IPS-18a (cell line): ENCODE measurements around the gene CCDC157.

Experiments
- H3K27ac ChIP-seq: one replicate; pipeline ENCODE4 v1.5.1; 2013; ENCODE audit warnings: low read length
- H3K27me3 ChIP-seq: one replicate; pipeline ENCODE4 v1.6.1; 2013; ENCODE audit warnings: mild to moderate bottlenecking, low read length; ENCODE audit not compliant: control insufficient read depth, insufficient read depth
- H3K36me3 ChIP-seq: one replicate; pipeline ENCODE4 v1.6.1; 2013; ENCODE audit warnings: low read depth, low read length; ENCODE audit not compliant: control insufficient read depth
- H3K4me1 ChIP-seq: one replicate; pipeline ENCODE4 v1.6.1; 2013; ENCODE audit warnings: low read depth, low read length; ENCODE audit not compliant: control insufficient read depth
- H3K4me3 ChIP-seq: one replicate; pipeline ENCODE4 v1.5.1; 2013; ENCODE audit warnings: low read length
- H3K9ac ChIP-seq: one replicate; pipeline ENCODE4 v1.6.1; 2013; ENCODE audit warnings: mild to moderate bottlenecking, low read length, moderate library complexity
- H3K9me3 ChIP-seq: one replicate; pipeline ENCODE4 v1.6.1; 2013; ENCODE audit warnings: low read depth, low read length; ENCODE audit not compliant: control insufficient read depth

Gene CCDC157

DNA sequence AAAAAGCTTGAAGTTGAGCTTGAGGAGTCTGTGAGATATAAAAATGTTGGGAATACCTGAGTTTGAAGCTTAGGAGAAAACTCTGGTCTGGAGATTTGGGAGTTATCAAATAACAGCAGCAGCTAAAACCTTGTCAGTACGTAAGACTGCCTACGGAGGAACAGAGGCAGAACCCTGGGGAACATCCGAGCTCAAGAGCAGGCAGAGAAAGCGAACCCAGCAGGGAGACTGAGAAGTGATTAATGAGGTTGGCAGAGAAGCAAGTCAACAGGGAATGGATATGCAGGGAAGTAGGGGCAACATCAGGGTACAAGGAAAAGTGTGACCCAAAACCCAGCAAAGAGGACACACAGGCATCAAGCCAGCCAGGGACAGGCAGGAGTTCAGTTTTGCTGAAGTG is 56.2 kb downstream of the CCDC157 start:
- peaks cover 22% of the 10 kb centered on the region for H3K36me3 ChIP-seq
- H3K4me3 ChIP-seq, result no peak overlapping the region
- H3K9me3 ChIP-seq, result no peaks in the 10 kb centered on the region
- no peak overlapping the region for H3K9ac ChIP-seq
- H3K4me1 ChIP-seq, result no peaks in the 10 kb centered on the region
- no peak overlapping the region for H3K27ac ChIP-seq
- H3K27me3 ChIP-seq, result no peaks in the 10 kb centered on the region

DNA sequence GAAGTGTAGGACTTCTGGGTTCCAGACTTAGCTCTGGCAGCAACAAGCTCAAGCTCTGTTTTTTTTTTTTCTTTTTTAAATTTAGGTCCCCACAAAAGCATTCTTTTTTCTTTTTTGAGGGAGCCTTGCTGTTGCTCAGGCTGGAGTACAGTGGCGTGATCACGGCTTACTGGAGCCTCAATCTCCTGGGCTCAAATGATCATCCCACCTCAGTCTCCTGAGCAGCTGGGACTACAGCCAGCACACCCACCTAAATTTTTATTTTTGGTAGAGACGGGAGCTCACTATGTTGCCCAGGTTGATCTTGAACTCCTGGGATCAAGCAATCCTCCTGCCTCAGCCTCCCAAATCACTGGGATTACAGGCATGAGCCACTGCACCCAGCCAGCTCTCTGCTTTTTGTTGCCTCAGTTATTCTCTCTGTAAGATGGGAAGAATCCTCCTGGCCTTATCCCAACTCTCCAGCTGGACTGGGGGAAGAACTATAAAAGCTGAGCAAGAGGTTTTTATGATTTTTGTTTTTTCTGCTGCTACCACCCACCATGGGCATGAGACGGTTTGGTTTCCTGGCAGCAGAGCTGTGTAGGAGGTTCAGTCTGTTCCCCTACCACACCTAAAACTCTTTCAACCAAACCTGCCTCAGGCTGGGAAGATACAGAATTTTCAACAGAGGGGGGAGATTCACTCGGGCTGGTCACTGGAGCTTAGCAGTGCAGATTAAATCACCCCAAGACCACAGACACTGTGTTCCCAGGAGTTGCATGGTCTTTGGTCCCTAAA is 57.1 kb downstream of the CCDC157 start:
- no peak overlapping the region for H3K27ac ChIP-seq
- no peaks in the 10 kb centered on the region for H3K4me1 ChIP-seq
- no peak overlapping the region for H3K4me3 ChIP-seq
- H3K9me3 ChIP-seq, result no peaks in the 10 kb centered on the region
- peaks cover 22% of the 10 kb centered on the region for H3K36me3 ChIP-seq
- H3K9ac ChIP-seq, result no peak overlapping the region
- H3K27me3 ChIP-seq, result no peaks in the 10 kb centered on the region

DNA sequence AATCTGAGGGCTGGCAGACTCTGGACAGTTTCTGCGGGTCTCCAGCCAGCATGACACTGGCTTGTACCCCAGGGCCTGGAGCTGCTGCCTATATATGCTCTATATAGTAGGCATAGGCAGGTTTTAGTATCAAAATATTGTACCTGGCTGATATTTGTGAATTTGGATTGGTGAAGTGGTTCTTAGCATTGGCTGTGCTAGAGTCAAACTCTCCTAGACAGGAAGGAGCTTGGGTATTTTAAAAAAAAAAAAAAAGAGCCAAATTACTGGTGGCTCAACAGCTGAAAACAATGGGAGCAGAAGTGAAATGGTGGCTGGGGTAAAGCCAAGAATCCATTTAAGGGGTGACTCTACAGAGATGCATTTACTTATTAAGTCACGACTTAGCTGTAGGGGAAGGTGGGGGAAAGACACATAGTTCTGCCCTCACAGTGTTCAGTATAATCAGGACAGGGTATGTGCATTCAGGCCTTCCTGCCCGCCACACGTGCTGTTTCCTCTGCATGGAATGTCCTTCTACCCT is 57.8 kb downstream of the CCDC157 start:
- Histone ChIP-seq H3K36me3 (peaks cover 22% of the 10 kb centered on the region), H3K9ac (no peak overlapping the region), H3K9me3 (no peaks in the 10 kb centered on the region), H3K27me3 (no peaks in the 10 kb centered on the region), H3K27ac (no peak overlapping the region), H3K4me3 (no peak overlapping the region), H3K4me1 (no peaks in the 10 kb centered on the region)

DNA sequence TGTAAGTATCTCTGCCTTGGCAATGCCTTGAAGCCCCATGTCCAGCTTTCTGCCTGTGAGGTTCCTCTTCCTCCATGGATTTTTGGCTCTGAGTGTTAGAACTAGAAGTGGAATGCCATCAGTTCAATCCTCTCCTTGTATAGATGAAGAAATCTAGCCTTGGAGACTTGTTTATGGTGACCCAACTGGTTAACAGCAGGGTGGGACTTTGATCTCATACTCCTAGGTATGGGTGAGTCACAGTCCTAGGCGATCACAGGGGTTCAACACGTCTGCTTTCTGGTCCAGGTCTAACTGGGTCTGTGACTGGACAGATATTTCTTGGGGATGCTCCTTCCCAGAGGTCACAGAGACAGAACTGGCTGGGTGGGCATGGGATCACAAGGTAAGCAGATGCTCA is 59.6 kb downstream of the CCDC157 start:
- Histone ChIP-seq H3K36me3 (peaks cover 22% of the 10 kb centered on the region), H3K9ac (no peak overlapping the region), H3K27me3 (no peaks in the 10 kb centered on the region), H3K4me1 (no peaks in the 10 kb centered on the region), H3K27ac (no peak overlapping the region), H3K9me3 (no peaks in the 10 kb centered on the region), H3K4me3 (no peak overlapping the region)

DNA sequence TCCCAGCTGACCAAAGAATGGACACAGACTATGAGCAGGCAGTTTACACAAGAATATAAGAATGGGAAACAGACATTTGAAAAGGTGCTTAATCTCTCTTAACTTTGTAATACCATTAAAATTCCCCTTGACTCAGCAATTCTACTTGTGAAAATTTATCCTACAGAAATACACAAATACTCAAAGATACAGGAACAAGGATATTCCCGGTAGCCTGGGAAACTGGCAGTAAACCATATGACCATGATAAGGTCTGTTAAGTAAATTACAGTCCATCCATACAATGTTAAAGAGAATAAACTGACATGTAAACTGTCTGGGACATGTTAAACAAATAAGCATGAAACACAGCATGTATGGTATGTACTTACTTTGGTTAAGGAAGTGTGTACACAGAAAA is 60.0 kb downstream of the CCDC157 start:
- H3K9me3 ChIP-seq, result no peaks in the 10 kb centered on the region
- no peaks in the 10 kb centered on the region for H3K27me3 ChIP-seq
- no peak overlapping the region for H3K4me3 ChIP-seq
- no peak overlapping the region for H3K27ac ChIP-seq
- no peak overlapping the region for H3K9ac ChIP-seq
- peaks cover 2% of the 10 kb centered on the region for H3K4me1 ChIP-seq
- peaks cover 22% of the 10 kb centered on the region for H3K36me3 ChIP-seq

DNA sequence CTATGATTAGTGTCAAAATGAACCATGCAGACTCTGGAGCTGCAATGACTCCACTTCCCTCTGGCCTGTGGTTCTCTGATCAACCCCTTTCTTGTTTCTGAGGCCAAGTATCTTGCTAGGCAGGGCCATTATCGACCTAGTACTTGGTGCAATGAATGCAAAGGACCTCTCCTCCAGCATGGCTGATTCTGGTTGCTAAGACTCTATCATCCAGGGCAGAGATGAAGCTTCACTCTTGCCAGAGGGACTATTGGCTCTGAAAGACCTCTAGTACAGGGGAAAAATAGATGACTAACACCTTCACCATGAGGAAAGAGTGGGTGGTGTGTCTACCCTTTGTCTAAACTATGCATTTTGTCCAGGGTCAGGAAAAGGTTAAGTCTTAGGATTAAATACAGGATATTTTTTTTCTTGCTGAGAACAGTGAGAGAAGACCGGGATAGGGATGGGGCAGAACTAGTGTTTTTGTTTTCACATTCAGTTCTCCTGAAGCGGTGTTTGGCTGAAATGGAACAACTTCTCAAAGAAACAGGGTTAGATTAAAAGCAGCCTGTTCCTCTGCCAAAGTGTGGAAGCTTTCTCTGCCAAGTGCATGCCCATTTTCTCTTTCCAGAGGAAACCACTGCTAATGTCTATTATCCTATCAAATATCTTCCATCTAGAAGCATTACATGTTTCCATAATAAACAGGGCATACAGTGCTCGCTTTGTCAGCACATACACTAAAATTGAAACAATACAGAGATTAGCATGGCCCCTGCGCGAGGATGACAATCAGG is 63.7 kb downstream of the CCDC157 start:
- Histone ChIP-seq H3K36me3 (peaks cover 19% of the 10 kb centered on the region), H3K9me3 (no peaks in the 10 kb centered on the region), H3K4me1 (peaks cover 19% of the 10 kb centered on the region), H3K4me3 (no peak overlapping the region), H3K27me3 (no peaks in the 10 kb centered on the region), H3K27ac (no peak overlapping the region), H3K9ac (no peak overlapping the region)

DNA sequence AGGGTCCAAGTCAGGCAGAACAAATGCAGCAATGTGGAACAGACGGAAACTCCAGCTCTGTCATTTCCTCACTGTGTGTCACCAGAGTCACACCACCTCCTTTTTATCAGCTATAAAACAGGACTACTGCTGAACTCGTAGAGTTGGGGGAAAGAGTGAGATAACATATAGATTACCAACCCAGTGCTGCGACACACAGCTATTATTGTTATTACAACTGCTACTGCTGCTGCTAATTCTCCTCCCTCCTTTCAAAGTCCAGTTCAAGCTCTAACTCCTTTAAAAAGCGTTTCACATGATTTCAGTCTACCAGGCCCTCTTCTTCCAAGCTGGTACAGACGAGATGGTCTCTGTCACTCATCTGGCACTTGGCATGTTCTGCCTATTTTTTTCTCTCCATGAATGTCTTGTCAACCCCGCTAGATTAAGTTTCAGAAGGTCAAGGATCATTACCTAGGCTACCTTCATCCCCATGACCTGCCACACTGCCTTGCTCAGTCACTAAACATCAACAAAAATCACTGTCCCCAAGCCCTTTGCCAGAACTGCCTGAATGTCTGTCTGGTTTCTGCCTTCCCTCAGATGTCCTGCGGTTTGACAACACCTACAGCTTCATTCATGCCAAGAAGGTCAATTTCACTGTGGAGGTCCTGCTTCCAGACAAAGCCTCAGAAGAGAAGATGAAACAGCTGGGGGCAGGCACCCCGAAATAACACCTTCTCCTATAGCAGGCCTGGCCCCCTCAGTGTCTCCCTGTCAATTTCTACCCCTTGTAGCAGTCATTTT is 65.1 kb downstream of the CCDC157 start:
- Histone ChIP-seq H3K9me3 (no peaks in the 10 kb centered on the region), H3K4me1 (peaks cover 19% of the 10 kb centered on the region), H3K27me3 (no peaks in the 10 kb centered on the region), H3K27ac (no peak overlapping the region), H3K9ac (peak overlapping the region; percentile 95), H3K36me3 (peaks cover 10% of the 10 kb centered on the region), H3K4me3 (peak overlapping the region; percentile 89)

DNA sequence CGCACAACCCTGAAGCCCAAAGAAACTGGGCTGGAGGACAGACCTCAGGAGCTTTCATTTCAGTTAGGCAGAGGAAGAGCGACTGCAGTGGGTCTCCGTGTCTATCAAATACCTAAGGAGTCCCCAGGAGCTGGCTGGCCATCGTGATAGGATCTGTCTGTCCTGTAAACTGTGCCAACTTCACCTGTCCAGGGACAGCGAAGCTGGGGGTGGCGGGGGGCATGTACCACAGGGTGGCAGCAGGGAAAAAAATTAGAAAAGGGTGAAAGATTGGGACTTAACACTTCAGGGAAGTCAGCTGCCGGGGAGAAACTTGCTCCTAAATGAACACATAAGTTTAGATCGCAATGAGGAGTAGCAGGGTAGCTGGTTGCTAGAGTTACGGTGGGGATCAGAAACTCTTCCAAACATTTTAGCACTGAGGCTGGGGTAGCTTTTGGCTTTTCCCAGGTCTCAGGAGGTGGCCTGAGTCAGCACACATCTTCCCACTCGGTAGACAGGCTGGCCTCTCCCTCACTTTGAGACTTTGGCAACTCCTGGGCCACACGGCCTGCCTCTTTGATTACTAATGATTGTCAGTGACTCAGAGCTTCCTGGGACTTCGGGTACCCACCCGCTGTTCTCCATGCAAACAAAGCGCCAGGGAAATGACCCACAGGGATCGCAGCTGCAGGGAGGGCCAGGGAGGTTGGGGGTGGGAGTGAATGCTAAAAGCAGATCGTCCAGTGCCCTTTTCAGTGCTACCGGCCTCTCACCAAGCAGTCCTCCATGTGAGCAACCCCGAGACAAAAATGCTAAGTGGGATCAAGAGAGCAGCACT is 65.9 kb downstream of the CCDC157 start:
- Histone ChIP-seq H3K4me3 (peak overlapping the region; percentile 89), H3K9ac (peak overlapping the region; percentile 95), H3K4me1 (peaks cover 19% of the 10 kb centered on the region), H3K27me3 (no peaks in the 10 kb centered on the region), H3K36me3 (peaks cover 9% of the 10 kb centered on the region), H3K9me3 (no peaks in the 10 kb centered on the region), H3K27ac (peak overlapping the region; percentile 92)

DNA sequence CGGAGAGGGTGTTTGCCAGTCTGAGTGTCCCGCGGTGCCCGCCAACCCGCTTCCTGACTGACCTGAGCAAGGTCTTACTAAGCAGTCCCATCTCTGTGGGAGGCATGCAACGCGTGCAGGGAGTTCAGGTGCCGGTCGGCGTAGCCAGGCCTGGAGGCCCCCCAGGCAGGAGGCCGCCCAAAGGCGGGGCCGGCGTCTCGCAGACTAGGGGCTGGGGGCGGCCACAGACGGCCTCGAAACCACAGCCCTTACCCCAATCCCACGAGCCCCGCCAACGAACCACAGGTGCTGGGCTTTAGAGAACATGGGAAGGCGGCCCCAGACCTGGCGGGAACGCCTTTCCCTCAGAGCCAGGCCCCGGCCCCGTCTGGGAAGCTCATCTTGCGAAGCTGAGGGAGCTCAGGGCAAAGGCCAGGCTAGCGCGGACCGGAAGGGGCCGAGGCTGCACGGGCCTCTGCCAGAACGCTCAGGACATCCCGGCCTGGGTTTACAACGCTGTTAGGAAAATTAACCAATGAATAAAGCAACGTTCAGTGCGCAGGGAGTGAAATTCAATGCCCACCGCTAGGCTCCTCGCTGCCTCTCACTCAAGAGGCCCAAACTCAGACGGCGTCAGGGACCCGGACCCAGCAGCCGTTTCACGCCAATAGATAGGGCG is 66.6 kb downstream of the CCDC157 start:
- H3K27me3 ChIP-seq, result no peaks in the 10 kb centered on the region
- peak overlapping the region; percentile 92 for H3K27ac ChIP-seq
- H3K4me1 ChIP-seq, result peaks cover 19% of the 10 kb centered on the region
- H3K4me3 ChIP-seq, result peak overlapping the region; percentile 89
- peak overlapping the region; percentile 95 for H3K9ac ChIP-seq
- H3K9me3 ChIP-seq, result no peaks in the 10 kb centered on the region
- peaks cover 14% of the 10 kb centered on the region for H3K36me3 ChIP-seq

DNA sequence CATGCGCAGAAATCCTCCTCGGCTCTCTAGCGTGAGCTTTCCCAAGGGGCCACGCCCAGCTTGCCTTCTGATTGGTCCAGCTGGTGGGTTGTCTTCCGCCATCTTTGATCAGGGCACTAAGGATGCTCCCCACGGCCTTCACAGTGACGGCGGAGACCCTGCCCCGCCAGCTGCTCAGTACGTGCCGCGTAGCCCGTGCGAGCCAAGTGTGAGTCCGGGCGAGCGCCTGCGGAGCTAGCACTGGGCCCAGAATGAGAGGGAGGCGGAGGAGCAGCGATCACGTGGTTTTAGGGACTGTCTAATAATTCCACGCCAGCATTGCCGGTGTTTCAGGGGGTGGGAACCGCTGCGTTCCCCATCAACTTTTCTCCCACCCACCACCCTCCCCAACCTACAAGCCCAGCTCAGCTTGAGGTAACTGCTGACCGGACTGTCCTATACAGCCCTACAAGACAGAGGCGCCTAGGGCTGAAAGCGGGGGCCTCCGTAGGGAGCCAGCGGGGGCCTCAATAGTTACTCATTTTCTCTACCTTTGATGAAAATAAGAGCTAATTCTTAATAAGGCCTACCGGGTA is 67.2 kb downstream of the CCDC157 start:
- Histone ChIP-seq H3K27ac (peak overlapping the region; percentile 92), H3K36me3 (peaks cover 20% of the 10 kb centered on the region), H3K9me3 (no peaks in the 10 kb centered on the region), H3K4me3 (peak overlapping the region; percentile 89), H3K27me3 (no peaks in the 10 kb centered on the region), H3K9ac (peak overlapping the region; percentile 95), H3K4me1 (peaks cover 19% of the 10 kb centered on the region)
